Stimulated activated CD4-positive, alpha-beta T cell treated with anti-CD3 and anti-CD28 coated beads, Interleukin-12 subunit alpha, Interleukin-12 subunit beta, amount 100 ng/mL, for 4 hours (primary cell): ENCODE data around the gene USP10.

Experiments used
- DNase-seq: peaks from one replicate; pipeline ENCODE4 v3.0.0-alpha.2; 2020

USP10 gene

DNA sequence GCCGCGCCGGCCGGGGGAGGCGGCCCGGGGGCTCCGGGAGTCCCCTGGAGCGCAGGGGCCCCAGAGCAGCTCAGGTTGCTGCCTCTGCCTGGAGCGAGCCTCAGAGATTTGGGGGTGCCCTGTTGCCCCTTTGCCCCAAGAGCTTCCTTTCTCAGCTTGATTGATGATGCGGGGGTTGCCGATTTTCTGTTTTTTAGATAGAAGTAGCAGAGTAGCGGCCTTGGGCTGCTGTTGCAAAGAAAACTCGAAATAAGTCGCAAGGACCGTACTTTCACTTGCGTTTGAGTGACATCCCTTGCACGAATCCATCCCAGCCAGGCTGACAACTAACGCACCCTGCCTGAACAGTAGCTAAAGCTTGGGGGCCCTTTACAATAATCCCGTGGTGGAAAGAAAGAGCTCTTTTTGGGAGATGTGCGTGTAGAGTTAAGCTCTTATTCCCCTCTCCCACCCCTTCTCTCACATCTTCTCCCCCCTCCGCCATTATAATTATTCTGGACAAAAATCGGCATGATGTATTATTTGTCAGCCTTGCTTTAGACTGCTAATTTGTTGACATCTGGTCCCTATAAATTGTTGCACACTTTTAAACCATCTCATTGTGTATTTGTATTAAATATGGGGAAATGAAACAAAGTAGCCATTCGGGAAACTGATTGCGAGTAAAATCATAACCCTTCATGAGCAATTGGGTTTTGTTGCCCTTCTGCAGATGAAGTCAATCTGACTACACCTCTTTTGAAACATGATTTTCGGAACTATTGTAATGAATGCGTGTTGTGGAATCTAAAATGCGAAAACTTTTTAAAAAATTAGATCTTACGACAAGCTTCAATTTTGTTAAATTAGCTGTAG lies 873 bp downstream of the USP10 start:
- DNase-seq = peak; percentile 28

DNA sequence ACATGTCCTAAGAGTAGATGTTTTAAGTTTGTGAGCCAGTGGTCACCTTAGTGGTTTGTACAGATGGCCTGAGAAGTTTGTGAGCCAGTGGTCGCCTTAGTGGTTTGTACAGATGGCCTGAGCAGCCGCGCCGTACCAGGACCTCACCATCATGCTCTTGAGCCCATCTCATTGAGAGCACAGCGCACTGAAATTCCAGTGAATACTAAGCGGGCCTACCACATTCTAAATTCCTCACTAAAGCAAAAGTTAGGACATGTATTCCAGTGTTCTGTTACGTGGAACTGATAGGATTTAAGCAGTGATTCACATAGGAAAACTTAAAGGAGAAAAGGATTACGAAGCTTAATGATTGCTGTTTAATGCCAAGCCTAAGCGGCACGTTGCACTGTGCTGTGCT lies 3.9 kb downstream of the USP10 start:
- no peak for DNase-seq

DNA sequence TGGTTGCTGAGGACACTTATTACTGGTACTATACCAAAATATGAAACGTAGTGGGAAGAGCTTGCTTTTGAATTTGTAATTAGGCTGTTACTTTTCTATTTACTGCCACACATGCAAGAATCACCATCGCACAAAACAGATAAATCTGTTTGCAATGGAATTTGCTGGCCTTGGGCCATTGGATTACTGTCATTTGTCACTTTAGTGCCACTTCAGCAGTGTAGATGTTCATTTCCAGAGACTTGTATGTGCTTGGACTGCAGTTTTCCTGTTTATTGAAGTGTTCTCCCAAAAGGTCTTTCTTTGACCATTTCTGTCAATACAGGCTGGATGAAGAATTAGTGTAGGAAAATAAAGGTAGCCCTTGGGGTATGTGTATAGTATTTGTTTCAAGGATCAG lies 4.5 kb downstream of the USP10 start:
- DNase-seq = no peak

DNA sequence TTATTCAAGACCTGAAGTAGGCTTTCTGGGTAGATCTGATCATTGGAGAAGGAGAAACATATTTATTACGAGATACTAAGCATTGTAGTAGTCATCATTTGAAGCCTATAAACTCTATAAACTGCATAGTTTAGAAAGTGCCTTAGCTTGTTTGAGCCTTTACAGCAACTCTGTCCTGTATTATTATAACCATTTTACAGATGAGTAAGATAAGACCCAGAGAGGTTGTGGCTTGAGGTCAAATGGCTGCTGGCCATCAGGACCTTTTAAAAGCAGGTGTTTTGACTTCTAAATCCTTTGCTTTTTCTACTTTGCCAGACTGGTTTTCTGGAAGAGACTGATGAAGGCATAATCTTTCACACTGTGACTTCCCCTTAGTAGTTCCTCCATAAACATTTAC lies 7.1 kb downstream of the USP10 start:
- DNase-seq = no peak

DNA sequence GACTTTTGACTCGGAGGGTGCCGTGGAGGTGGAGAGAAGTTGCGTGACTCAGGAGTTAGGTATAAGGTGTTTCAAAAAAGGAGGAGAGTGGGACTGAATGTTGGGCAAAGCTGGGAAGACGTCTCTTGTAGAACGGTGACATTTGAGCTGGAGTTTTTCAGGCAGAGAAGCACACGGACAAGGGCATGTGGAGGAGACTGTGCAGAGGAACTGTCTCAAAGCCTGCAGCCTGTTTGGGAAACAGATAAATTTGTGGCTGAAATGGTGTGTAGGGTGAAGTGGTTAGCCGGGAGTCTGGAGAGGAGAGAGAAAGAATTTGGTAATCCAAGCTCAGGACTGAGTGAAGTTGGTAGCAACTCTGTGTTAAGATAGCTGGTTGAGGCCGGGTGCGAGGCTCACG lies 9.8 kb downstream of the USP10 start:
- DNase-seq = no peak

DNA sequence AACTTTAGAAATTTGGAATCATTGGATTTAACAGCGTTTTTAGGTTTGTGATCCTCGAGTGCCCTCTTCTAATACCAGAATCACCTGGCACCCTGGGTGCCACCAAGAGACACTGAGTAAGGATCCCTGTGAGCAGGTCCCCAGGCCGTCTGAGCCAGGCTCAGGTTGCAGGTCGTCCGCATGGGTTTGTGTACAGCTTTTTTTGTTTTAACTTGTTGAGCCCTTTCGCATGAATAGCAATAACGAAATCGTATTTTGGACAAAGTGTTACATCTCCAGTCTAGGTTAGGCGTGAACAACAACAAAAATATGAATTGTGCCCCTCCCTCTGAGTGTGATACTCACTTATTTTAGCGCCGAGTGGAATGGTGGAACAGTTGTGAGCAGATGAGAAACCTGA lies 10.9 kb downstream of the USP10 start:
- DNase-seq = no peak

DNA sequence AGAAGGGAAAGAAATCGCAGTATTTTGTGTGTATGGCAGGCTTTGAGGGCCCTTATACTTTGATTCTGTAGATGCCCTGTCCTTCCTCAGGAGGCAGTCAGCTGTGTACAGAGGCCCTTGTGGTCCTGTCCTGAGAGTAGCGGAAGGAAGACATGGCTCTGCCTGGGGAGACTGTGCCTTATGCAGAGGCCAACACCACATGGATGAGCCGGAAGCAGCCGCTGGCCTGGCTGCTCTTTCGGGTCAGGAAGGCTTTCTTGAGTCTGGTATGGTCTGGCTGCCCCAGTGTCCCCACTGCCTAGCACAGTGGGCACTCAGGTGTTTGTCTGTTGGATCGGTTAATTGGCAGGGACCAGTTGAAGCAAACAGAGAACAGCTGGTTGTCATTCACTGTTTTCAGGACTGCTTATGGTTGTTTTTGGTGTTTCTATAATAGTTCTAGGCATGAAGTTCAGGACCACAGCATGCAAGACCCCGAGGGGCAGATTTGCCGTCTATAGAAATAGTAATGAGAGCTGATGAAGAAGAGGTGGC lies 12.4 kb downstream of the USP10 start:
- DNase-seq = no peak

DNA sequence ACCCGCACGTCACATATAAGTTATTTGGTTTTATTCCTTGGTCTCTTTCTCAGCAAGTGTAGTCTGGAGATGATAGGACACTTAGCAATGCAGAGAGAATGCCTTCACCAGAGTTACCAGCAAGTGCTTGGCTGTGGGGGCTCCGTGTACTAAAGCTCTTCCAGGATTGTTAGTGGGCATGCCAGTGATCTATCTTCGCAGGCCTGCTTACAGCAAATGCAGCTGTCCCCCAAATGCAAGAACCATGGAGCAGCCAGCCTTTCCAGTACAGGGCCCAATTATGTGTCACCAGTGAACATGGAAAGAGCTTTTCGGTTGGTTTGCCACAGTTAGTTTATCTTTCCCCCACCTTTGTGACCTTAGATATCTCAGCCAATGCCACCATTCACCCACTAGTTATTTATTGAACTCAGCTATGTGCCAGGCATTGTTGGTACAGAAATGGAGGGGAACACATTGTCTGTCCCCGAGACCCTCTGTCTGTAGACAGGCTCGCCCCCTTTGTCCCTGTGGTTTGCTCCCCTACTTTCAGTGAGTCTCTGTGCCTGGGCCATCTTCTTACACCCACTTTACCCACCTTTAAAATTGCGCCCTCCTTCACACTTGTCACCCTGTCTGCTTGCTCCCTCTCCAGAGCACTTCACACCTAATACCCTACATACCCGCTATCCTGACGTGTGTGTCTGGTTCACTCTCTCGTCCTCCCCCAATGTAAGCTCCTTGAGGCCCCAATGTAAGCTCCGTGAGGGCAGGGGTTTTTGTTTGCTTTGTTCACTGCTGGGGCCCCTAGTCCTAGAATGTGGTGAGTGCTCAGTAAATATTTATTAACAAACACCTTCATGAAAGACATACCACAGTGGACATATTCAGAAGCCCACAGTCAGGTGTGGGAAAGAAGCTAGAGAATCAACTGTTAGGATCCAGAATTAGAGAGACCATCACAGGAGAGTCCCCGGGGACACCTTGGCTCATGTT lies 13.3 kb downstream of the USP10 start:
- no peak for DNase-seq

DNA sequence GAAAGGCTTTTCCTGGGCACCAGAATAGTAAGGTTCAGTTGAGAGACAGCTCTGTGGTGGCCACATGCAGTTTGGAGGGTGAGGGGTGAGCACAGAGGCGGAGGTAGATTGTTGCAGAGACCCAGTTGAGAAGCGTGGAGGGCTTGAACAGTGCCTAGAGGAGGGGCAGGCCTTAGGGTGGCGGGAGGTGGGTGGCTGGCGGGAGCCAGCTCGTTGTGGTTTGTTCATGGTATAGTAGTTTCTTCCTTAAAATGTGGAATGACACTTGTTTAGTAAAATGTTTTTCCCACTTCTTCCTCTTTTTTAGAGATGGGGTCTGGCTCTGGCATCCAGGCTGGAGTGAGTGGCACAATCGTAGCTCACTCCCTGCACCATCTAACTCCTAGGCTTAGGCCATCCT lies 14.2 kb downstream of the USP10 start:
- DNase-seq = no peak

DNA sequence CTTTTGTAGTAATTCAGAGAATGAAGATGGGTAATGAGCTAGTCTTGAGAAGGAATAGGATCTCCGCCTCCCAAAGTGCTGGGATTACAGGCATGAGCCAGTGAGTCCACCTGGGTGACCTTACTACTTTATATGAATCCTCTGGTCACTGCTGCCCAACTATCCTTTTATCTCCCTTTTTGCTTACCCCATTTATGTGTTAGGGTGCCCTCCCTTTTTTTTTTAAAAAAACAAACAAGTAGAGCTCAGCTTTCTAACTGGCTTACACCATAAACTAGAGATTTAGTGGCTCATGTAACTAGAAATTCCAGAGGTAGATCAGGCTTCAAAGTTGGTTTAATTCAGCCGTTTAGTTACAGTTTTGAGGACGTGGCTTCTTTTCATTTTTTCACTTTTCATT lies 15.6 kb downstream of the USP10 start:
- no peak for DNase-seq

DNA sequence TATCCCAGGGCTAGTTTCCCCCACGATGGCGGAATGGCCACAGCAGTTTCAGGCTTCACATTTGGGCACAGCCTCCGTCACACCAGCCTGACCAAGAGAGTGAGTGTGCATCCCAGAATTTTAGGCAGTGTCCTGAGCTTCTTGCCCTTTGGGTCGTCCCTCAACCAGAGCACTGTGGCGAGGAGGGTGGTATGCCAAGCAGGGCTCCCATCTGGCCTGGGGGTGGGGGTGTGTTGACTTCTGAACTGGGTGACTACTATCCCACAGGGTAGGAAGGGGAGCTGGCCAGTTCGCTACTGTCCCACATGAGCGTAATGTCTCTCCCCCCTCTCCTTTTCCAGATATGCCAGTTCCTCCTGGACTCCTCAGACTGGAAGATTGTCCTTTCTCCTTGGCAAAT lies 16.1 kb downstream of the USP10 start:
- DNase-seq = no peak

DNA sequence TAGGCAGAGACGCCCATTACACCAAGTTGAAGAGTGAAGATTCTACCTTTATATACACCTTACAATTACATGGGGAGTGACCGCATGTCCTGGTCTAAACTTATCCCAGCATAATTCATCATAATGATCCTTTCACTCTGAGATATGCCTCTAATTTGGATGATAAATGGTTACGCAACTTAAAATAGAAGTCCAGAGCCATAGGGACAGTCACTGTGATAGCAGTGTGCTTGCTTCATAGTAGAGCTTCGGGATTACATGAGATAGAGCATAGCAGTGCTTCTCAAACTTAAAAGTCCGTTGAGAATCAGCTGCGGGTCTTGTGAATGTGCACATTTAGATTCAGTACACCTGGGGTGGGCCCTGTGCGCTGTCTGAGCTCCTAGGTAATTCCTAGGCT lies 16.9 kb downstream of the USP10 start:
- no peak for DNase-seq

DNA sequence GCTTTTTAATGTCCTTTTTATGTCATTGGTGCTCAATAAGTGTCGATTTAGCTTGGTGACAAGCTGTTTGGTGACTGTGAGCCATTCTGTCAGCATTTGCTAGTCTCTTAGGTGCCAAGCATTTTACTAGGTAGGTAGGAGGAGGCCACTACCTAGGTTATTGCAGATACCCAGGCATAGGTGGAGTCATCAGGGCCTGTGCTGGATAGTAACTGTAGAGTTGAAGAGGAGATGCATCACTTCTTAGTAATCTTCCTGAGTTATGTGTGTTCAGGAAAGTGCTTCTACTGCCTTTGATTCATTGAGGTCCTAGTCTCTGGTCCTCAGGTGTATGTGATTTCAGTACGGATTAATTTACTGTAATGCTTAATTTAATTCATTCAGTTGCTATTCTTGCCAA lies 17.7 kb downstream of the USP10 start:
- no peak for DNase-seq

DNA sequence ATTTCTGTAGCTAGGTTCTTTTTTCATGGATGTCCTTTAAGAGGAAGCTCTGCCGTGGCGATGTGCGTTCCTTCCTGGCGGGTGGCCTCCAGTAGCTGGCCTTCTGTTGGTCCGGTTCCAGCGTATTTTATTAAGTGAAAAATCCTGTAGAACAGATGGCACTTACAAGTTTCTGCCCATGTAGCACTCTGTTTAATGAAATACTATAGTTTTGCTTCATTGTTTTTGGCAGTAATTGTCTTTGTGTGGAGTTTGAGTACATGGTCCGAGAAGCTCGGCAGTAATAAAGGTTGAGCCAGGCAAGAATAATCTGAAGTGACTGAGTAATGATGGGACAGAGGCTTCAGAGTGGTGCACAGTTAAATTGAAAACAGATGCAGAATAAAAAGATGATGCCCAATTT lies 20.4 kb downstream of the USP10 start:
- no peak for DNase-seq

DNA sequence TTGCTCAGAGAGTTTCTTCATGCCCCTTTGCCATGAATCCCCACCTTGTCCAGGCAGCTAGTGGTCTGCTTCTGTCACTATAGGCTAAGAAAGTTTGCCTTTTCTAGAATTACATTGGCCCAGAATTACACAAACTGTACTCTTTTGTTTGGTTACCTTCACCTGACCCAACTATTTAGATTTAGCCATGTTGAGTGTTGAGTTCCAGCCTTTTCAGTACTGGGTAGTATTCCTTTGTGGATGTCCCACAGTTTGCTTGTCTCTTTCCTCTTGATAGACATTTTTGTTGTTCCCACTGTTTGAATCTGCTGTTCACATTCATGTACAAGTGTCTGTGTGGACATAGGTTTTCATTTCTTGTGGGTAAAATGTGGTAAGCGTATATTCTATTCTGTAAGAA lies 22.3 kb downstream of the USP10 start:
- no peak for DNase-seq

DNA sequence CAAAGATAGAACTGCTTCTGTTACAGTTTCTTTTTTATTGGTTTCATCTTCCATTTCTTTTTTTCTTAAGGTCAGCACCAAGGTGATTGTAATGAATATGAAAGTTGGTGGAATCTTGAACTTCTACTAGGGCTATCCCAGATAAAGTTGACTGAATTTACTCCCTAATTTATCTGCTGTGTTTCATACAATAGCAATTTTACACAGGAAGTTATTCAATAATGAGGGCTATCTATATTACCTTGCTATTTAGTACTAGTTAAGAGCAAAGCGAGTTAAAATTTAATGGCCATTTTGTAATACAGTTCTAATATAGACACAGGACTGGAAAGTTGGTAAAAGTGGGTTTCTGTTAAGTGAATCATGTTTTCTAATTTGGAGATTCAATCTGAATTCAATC lies 24.1 kb downstream of the USP10 start:
- DNase-seq = no peak

DNA sequence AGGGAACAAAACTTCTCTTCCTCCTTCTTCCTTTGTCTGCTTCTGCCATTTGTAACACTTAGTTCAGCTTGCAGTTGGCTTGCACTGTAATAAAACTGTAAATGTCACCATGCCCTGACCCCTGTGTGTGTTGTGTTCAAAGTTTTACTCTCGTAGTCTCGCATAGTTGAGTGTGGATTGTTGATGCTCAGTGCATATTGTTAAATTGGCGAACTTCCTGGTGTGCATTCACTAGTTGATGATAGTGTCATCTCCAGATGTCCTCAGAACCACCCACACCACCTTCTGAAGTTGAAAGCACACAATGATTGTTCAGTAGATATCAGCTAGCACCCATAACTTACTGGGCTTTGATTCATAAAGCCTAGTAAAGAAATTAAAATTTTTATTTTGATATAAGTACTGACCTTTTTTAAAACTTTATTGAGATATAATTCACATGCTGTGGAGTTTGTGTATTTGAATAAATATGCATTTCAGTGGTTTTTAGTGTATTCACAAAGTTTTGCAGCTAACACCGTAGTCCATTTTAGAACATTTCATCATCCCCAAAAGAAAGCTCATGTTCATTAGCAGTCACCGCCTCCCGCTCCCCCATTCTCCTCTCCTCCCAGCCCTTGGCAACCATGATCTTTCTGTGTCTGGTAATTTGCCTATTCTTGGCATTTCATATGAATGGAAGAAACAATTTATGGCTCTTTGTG lies 25.0 kb downstream of the USP10 start:
- no peak for DNase-seq

DNA sequence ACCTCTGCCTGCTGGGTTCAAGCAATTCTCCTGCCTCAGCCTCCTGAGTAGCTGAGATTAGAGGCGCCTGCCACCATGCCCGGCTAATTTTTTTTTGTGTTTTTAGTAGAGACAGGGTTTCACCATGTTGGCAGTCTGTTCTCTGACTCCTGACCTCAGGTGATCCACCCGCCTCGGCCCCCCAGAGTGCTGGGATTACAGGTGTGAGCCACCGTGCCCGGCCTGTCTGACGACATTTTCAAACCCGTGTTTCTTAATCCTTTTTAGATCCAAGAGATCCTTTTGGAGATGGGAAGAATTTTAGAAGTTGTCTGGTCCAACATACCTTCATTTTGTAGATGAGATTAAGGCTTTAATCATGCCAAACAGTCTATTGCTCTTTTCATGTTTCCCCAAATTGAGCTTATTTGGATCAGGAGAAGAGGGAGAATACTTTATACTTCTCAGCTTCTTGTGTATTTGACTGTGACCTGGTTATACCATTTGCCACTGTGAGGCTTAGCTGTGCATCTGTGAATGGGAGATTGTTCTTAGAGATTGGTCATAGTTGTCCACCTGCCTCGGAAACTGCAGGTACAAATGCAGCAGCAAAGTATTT lies 25.8 kb downstream of the USP10 start:
- no peak for DNase-seq

DNA sequence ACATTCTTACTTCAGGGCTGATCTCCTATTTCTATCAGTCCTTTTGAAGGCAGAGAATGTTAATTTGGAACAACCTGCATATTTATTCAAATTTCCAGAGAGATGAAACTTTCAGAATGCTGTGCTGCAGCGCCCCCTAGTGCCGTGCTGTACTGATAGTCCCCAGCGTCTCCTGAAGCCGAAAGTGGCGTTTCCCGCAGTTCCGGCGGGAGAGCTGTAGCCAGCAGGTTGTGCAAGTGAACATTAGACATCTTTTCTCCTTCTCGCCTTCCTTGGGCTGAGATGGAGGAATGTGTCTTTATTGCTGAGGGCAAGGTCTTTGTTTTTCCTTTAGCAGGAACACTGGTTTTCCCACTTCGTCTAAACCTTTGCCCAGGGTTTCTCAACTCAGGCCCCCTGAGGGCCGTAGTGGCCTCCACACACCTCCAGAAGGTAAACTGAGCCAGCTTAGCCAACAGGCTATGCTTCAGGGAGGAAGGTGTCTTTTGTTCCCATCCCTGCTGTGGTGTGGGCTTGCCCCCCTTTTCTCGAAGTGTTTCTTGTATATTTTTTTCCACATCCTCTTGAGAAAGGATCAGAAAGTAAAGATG lies 26.4 kb downstream of the USP10 start:
- peak; percentile 79 for DNase-seq

DNA sequence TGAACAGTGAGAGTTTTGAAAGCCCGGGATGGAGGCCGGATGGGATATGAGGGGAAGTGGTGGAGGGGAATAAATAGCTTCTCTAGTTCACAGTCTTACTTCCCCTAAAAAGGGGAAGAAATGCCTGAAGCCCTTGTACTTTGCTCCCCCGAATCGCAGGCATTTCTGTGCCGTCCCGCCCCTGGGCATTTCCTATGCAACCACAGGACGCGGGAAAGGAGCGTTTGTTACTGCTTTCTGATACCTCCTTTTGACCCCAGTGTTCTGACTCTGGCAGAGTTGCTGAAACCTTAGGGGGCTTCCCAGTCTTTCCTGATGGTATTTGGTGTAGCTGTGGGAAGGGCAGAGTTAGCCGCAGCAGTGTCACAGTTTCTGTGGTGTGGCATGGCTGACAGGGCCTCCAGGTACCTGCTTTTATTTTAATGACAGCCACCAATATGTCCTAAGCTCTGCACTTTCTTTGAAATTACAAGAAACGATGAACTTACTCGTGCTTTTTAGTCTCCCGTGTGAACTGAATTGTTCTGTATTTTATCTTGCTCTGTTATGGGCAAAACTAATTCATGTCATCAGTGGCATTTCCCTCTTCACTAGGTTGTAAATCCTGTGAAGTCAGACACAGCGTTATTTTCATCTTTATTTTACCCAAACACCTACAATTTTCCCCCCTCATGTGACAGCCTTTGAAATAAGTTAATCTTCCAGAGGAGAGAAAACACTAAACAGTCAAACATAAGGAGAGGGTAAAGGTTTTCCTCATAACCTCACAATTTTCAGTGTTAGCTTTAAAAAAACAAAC lies 27.1 kb downstream of the USP10 start:
- no peak for DNase-seq

DNA sequence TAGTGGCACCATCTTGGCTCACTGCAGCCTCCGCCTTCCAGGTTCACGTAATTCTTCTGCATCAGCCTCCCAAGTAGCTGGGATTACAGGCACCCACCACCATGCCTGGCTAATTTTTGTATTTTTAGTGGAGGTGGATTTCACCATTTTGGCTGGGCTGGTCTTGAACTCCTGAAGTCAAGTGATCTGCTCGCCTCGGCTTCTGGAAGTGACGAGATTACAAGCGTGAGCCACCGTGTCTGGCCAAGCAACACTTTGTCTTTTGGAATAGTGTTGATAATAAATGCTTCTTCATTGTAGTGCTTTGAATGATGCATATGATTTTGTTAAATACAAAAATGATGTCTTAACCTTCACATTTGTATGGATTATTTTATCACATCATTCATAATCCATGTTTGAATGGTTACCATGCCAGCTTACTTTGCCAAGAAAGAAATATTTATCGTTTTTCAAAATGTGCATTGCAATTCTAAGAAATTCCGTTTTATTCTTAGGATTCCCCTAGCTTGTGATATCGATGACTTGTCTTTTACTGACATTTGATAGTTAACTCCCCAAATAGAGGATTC lies 29.1 kb downstream of the USP10 start:
- DNase-seq = no peak
